Liver (tissue), 9 donors: Measurements from ENCODE around the gene HDAC2. TPM values are rescaled to one million over a fixed set of nuclear protein-coding genes. Genes with fewer than 3 reads are reported as not detected.

Experiments
- DNase-seq: peaks from one replicate; pipeline ENCODE4 v3.0.0-alpha.2; 2017; ENCODE audit warnings: low spot score
- H3K27ac ChIP-seq, 2 donors: one replicate each; pipeline ENCODE4 v1.7.0; 2013; ENCODE audit warnings: inconsistent platforms in 2 of 2, low read length in 2 of 2, control low read depth in 1 of 2, low read depth in 1 of 2, mild to moderate bottlenecking in 1 of 2
- H3K27me3 ChIP-seq, 4 donors: one replicate each; pipeline versions ENCODE4 v1.6.1 to v1.7.0; 2013; ENCODE audit warnings: low read length in 3 of 4, inconsistent platforms in 1 of 4, mild to moderate bottlenecking in 1 of 4, moderate library complexity in 1 of 4; ENCODE audit not compliant: control insufficient read depth in 4 of 4, insufficient read depth in 4 of 4
- H3K36me3 ChIP-seq, 4 donors: one replicate each; pipeline versions ENCODE4 v1.6.1 to v1.7.0; 2013; ENCODE audit warnings: low read length in 3 of 4, mild to moderate bottlenecking in 3 of 4, low read depth in 1 of 4, moderate library complexity in 1 of 4; ENCODE audit not compliant: control insufficient read depth in 4 of 4, insufficient read depth in 3 of 4
- H3K4me1 ChIP-seq, 4 donors: one replicate each; pipeline versions ENCODE4 v1.6.1 to v1.7.0; 2013; ENCODE audit warnings: low read length in 3 of 4, mild to moderate bottlenecking in 3 of 4, moderate library complexity in 1 of 4; ENCODE audit not compliant: control insufficient read depth in 4 of 4, insufficient read depth in 4 of 4
- H3K4me3 ChIP-seq, 3 donors: one replicate each; pipeline versions ENCODE4 v1.6.1 to v1.7.0; 2013; ENCODE audit warnings: low read length in 3 of 3, control low read depth in 1 of 3, low read depth in 1 of 3, mild to moderate bottlenecking in 1 of 3
- H3K9ac ChIP-seq, 2 donors: one replicate each; pipeline ENCODE4 v1.7.0; 2013; ENCODE audit warnings: low read length in 2 of 2, mild to moderate bottlenecking in 2 of 2, moderate library complexity in 2 of 2, control low read depth in 1 of 2, low read depth in 1 of 2
- H3K9me3 ChIP-seq, 4 donors: one replicate each; pipeline versions ENCODE4 v1.6.1 to v1.7.0; 2013; ENCODE audit warnings: low read length in 3 of 4; ENCODE audit not compliant: control insufficient read depth in 4 of 4
- ATF3 ChIP-seq: IDR thresholded peaks from 2 replicates; pipeline ENCODE4 v1.6.1; 2016; ENCODE audit warnings: antibody characterized with exemption
- CTCF ChIP-seq: fragments of 150-350 bp; IDR thresholded peaks from 2 replicates; pipeline ENCODE4 v1.5.1; 2017; ENCODE audit warnings: improper control_type of control experiment, low read depth, low read length; ENCODE audit not compliant: missing input control
- EGR1 ChIP-seq, 2 donors: IDR thresholded peaks; 2 replicates each; pipeline ENCODE4 v1.6.1; 2016 to 2018; ENCODE audit warnings: antibody characterized with exemption in 2 of 2, low read depth in 2 of 2
- FOXA1 ChIP-seq: IDR thresholded peaks from 2 replicates; pipeline ENCODE4 v1.6.1; 2016; ENCODE audit warnings: antibody characterized with exemption
- FOXA2 ChIP-seq: IDR thresholded peaks from 2 replicates; pipeline ENCODE4 v1.6.1; 2016; ENCODE audit warnings: antibody characterized with exemption
- GABPA ChIP-seq, 2 donors: IDR thresholded peaks in 1 of 2; conservative IDR thresholded peaks in 1 of 2; 2 replicates each; pipeline ENCODE4 v1.6.1; 2016; ENCODE audit warnings: antibody characterized with exemption in 2 of 2, mild to moderate bottlenecking in 1 of 2, moderate library complexity in 1 of 2
- HNF4A ChIP-seq, 2 donors: conservative IDR thresholded peaks; 2 replicates each; pipeline ENCODE4 v1.6.1; 2016; ENCODE audit warnings: antibody characterized with exemption in 2 of 2, mild to moderate bottlenecking in 2 of 2
- HNF4G ChIP-seq: IDR thresholded peaks from 2 replicates; pipeline ENCODE4 v1.6.1; 2016; ENCODE audit warnings: antibody characterized with exemption
- JUND ChIP-seq, 2 donors: IDR thresholded peaks; 2 replicates each; pipeline ENCODE4 v1.6.1; 2016; ENCODE audit warnings: antibody characterized with exemption in 2 of 2
- MAX ChIP-seq: IDR thresholded peaks from 2 replicates; pipeline ENCODE4 v1.6.1; 2016; ENCODE audit warnings: antibody characterized with exemption
- NR2F2 ChIP-seq: IDR thresholded peaks from 2 replicates; pipeline ENCODE4 v1.6.1; 2016; ENCODE audit warnings: antibody characterized with exemption
- RAD21 ChIP-seq, 2 donors: IDR thresholded peaks; 2 replicates each; pipeline ENCODE4 v1.6.1; 2016; ENCODE audit warnings: antibody characterized with exemption in 2 of 2, mild to moderate bottlenecking in 2 of 2
- REST ChIP-seq: IDR thresholded peaks from 2 replicates; pipeline ENCODE4 v1.6.1; 2016; ENCODE audit warnings: antibody characterized with exemption, mild to moderate bottlenecking
- RXRA ChIP-seq, 2 donors: IDR thresholded peaks; 2 replicates each; pipeline ENCODE4 v1.6.1; 2017 to 2018; ENCODE audit warnings: antibody characterized with exemption in 2 of 2, mild to moderate bottlenecking in 1 of 2
- SP1 ChIP-seq: IDR thresholded peaks from 2 replicates; pipeline ENCODE4 v1.6.1; 2018; ENCODE audit warnings: antibody characterized with exemption, mild to moderate bottlenecking
- TAF1 ChIP-seq: conservative IDR thresholded peaks from 2 replicates; pipeline ENCODE4 v1.6.1; 2016; ENCODE audit warnings: antibody characterized with exemption, mild to moderate bottlenecking
- YY1 ChIP-seq: IDR thresholded peaks from 2 replicates; pipeline ENCODE4 v1.6.1; 2016; ENCODE audit warnings: antibody characterized with exemption, mild to moderate bottlenecking
- ZBTB33 ChIP-seq: IDR thresholded peaks from 2 replicates; pipeline ENCODE4 v1.6.1; 2016; ENCODE audit warnings: antibody characterized with exemption
- WGBS: extraction: QIAGEN DNeasy Blood & Tissue Kit; methylation state at CpG from one replicate; pipeline ENCODE4 v1.1.7; 2013; 5-methylcytosine and 5-hydroxymethylcytosine counted together
- polyA plus RNA-seq, 2 donors: library from polyadenylated mRNA; stranded (reverse) in 1 of 2; unstranded in 1 of 2; fragments of 200-250 nt in 1 of 2; fragments of >200 nt in 1 of 2; fragmentation: Nextera tagmentation in 1 of 2; extraction: Ambion mirVana in 1 of 2; gene quantifications; one replicate each; pipeline versions ENCODE4 v1.2.1 to v1.2.3, GENCODE V29; 2013 to 2015
- total RNA-seq, 2 donors: library from RNA; depleted of rRNA; stranded (reverse); fragments of >200 nt; gene quantifications; one replicate each; pipeline ENCODE4 v1.2.3, GENCODE V29; 2014
- donor health status: healthy.
- donor health status: healthy.
- donor health status: healthy.
- donor health status: healthy.
- donor health status: healthy.

HDAC2 gene
- total and polyA plus RNA-seq, 4 donors: 14.7 to 56.9 (median 21.0) TPM

GRCh38 chr6:114010540-114010939 lies 39.6 kb upstream of the HDAC2 start:
- WGBS: 91% methylated on average over 2 of the region's 2 CpGs
- H3K4me3 ChIP-seq: no peak overlapping the region
- no peak for TF ChIP-seq FOXA1
- no peak for TF ChIP-seq FOXA2
- TF ChIP-seq ATF3: no peak
- TF ChIP-seq REST: no peak
- no peak for DNase-seq
- H3K9me3 ChIP-seq: no peaks in the 10 kb centered on the region
- no peaks in the 10 kb centered on the region for H3K36me3 ChIP-seq
- peaks cover 0 to 2% (median 0%) of the 10 kb centered on the region in 4 donors for H3K27me3 ChIP-seq
- H3K27ac ChIP-seq: no peak overlapping the region
- H3K9ac ChIP-seq: no peak overlapping the region
- H3K4me1 ChIP-seq: no peaks in the 10 kb centered on the region

- H3K27me3 ChIP-seq: peaks cover 0 to 2% (median 0%) of the 10 kb centered on the region in 4 donors
- H3K9me3 ChIP-seq: peaks cover 0 to 2% (median 0%) of the 10 kb centered on the region in 4 donors
- 42% methylated on average over 2 of the region's 2 CpGs for WGBS
- TF ChIP-seq TAF1: no peak
- TF ChIP-seq HNF4A (conservative IDR thresholded peaks at IDR 0.05): no peak
- no peak for TF ChIP-seq EGR1 (IDR thresholded peaks at IDR 0.05; ENCODE audit: low read depth in 2 of 2)
- TF ChIP-seq ATF3: no peak
- no peak for TF ChIP-seq HNF4G
- TF ChIP-seq ZBTB33: no peak
- TF ChIP-seq CTCF: no peak
- TF ChIP-seq YY1: no peak
- TF ChIP-seq FOXA2: no peak
- no peak for TF ChIP-seq FOXA1
- no peak for TF ChIP-seq NR2F2
- TF ChIP-seq SP1: no peak
- no peak for TF ChIP-seq GABPA (IDR thresholded peaks at IDR 0.05 in 1 of 2, conservative IDR thresholded peaks at IDR 0.05 in 1 of 2)
- no peak for TF ChIP-seq RXRA (IDR thresholded peaks at IDR 0.05)
- no peak for TF ChIP-seq JUND (IDR thresholded peaks at IDR 0.05)
- TF ChIP-seq REST: no peak
- TF ChIP-seq RAD21 (IDR thresholded peaks at IDR 0.05): no peak
- TF ChIP-seq MAX: no peak
- H3K4me3 ChIP-seq: no peak overlapping the region
- H3K36me3 ChIP-seq: no peaks in the 10 kb centered on the region
- no peak overlapping the region for H3K27ac ChIP-seq
- H3K9ac ChIP-seq: no peak overlapping the region
- no peak for DNase-seq
- no peaks in the 10 kb centered on the region for H3K4me1 ChIP-seq
Measured at GRCh38 chr6:114009192-114009591, 38.2 kb upstream of the HDAC2 start.
